ENCODE data around the gene FKBP5. TPM values are rescaled to one million over a fixed set of nuclear protein-coding genes. Genes with fewer than 3 reads are reported as not detected.

FKBP5 gene
- total and polyA plus RNA-seq, 9 of the 15 experiments (the other 6 are each of a cell fraction or from before 2014, with no cell fraction given) = 32.7 to 151 (median 75.0) TPM

DNA sequence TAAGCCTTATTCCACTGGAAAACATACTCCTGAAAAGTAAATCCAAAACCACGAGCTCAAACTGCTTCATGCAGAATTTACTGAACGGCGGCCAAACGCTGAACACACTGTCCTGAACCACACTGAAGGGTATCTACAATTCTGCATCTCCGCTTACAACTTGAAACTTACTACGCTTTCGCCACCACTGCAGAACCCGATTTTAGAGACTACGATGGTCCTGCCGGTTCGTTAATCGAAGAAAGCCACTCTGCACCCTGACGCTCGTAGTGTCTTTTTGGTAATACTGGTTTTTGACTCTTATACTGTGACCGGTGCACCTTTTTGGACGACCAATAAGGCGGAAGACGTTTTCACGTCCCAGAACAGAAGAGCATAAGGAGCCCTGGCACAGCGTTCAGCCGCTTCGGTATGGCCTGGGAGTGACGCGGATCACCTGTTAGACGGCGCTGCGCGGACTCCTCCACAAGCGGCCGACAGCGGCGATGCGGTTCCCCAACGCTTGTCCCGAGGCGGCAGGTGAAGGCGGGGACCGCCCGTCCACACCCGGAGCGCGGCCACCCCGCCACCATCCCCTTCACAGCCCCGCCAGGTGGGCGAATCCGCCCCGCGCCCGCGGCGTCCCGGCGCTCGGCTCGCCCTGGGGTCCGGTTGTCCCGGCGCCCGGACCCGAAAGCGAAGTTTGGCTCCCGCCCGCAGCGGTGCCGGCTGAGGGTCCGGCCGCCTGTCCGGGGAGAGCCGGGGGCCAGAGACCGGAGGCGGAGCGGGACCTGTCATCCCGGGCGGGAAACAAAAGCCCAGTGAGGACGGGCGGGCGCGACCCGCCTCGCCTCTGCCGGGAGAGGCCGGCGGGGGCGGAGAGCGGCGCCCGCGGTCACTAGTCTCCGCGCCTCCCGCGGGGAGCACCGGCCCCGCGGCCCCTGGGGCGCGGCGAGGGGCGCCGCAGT lies 784 bp downstream of the FKBP5 start (continued):
- TF ChIP-seq, protein P1, sequence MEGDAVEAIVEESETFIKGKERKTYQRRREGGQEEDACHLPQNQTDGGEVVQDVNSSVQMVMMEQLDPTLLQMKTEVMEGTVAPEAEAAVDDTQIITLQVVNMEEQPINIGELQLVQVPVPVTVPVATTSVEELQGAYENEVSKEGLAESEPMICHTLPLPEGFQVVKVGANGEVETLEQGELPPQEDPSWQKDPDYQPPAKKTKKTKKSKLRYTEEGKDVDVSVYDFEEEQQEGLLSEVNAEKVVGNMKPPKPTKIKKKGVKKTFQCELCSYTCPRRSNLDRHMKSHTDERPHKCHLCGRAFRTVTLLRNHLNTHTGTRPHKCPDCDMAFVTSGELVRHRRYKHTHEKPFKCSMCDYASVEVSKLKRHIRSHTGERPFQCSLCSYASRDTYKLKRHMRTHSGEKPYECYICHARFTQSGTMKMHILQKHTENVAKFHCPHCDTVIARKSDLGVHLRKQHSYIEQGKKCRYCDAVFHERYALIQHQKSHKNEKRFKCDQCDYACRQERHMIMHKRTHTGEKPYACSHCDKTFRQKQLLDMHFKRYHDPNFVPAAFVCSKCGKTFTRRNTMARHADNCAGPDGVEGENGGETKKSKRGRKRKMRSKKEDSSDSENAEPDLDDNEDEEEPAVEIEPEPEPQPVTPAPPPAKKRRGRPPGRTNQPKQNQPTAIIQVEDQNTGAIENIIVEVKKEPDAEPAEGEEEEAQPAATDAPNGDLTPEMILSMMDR (IDR thresholded peaks at IDR 0.05 in 2 of 3, conservative IDR thresholded peaks at IDR 0.05 in 1 of 3; ENCODE audit: insufficient read depth in 2 of 3, low read depth in 1 of 3, low read length in 3 of 3) = peak in 1 of 3 experiments; percentile 4; a peak in 1 of 6 replicates
- TF ChIP-seq HDAC2 (IDR thresholded peaks at IDR 0.05) (peak; percentile 58; the same call in 1 of the 2 replicates), PML (IDR thresholded peaks at IDR 0.05; ENCODE audit: low read length) (peak; percentile 4; the same call in 1 of the 2 replicates), ZNF79 (CRISPR knock-in tag; IDR thresholded peaks at IDR 0.05; ENCODE audit: low read depth) (no peak), HDAC8 (tag; IDR thresholded peaks at IDR 0.05) (0 out of 2 replicates have a peak, but pooled peaks have one; percentile 11), TOE1 (IDR thresholded peaks at IDR 0.05; ENCODE audit: borderline replicate concordance) (0 out of 2 replicates have a peak, but pooled peaks have one; percentile 50), TOE1 (CRISPR knock-in tag; IDR thresholded peaks at IDR 0.05; ENCODE audit: borderline replicate concordance, low read depth) (no peak), ATF1 (CRISPR knock-in tag; IDR thresholded peaks at IDR 0.05) (no peak), ATF1 (tag; IDR thresholded peaks at IDR 0.05) (peak; percentile 74), JUN (IDR thresholded peaks at IDR 0.05; ENCODE audit: borderline replicate concordance, low read depth, low read length) (no peak), JUN (CRISPR knock-in tag; IDR thresholded peaks at IDR 0.05; ENCODE audit: borderline replicate concordance) (no peak), TCF7L2 (IDR thresholded peaks at IDR 0.05; ENCODE audit: low read depth, low read length) (no peak), NFYB (IDR thresholded peaks at IDR 0.05; ENCODE audit: extremely low read depth, insufficient read length) (no peak), ETS2 (tag; IDR thresholded peaks at IDR 0.05; ENCODE audit: borderline replicate concordance, poor library complexity, severe bottlenecking) (no peak), MYBL2 (IDR thresholded peaks at IDR 0.05; ENCODE audit: low read depth) (no peak), MYBL2 (CRISPR knock-in tag; IDR thresholded peaks at IDR 0.05; ENCODE audit: borderline replicate concordance) (no peak), ZBTB7A (IDR thresholded peaks at IDR 0.05; ENCODE audit: borderline replicate concordance, control insufficient read depth, low read depth, low read length) (peak; percentile 95; the same call in 1 of the 2 replicates), GABPB1 (CRISPR knock-in tag; IDR thresholded peaks at IDR 0.05) (peak; percentile 45; the same call in 1 of the 2 replicates), KDM5B (IDR thresholded peaks at IDR 0.05; ENCODE audit: insufficient replicate concordance, low read depth, low read length) (peak; percentile 34), NR1H2 (CRISPR knock-in tag; IDR thresholded peaks at IDR 0.05) (no peak), PRMT5 (CRISPR knock-in tag; IDR thresholded peaks at IDR 0.05) (no peak)
- TF ChIP-seq, protein P2, sequence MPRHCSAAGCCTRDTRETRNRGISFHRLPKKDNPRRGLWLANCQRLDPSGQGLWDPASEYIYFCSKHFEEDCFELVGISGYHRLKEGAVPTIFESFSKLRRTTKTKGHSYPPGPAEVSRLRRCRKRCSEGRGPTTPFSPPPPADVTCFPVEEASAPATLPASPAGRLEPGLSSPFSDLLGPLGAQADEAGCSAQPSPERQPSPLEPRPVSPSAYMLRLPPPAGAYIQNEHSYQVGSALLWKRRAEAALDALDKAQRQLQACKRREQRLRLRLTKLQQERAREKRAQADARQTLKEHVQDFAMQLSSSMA (CRISPR knock-in tag; IDR thresholded peaks at IDR 0.05) = no peak
- TF ChIP-seq, protein P3, sequence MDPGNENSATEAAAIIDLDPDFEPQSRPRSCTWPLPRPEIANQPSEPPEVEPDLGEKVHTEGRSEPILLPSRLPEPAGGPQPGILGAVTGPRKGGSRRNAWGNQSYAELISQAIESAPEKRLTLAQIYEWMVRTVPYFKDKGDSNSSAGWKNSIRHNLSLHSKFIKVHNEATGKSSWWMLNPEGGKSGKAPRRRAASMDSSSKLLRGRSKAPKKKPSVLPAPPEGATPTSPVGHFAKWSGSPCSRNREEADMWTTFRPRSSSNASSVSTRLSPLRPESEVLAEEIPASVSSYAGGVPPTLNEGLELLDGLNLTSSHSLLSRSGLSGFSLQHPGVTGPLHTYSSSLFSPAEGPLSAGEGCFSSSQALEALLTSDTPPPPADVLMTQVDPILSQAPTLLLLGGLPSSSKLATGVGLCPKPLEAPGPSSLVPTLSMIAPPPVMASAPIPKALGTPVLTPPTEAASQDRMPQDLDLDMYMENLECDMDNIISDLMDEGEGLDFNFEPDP (CRISPR knock-in tag; IDR thresholded peaks at IDR 0.05) = no peak
